Dermis microvascular lymphatic vessel endothelial cell (primary cell): ENCODE results near the gene TP53I3. TPM values are rescaled to one million over a fixed set of nuclear protein-coding genes. Genes with fewer than 3 reads are reported as not detected.
"Not testable (repeated sequence)": the region's sequence is repeated elsewhere in the genome, so short reads cannot be mapped to it uniquely, and the experiment has no call there.

Source experiments
- DNase-seq, 2 donors: peaks; one replicate each; pipeline versions ENCODE4 v3.0.0 to v3.0.0-alpha.2; 2010; ENCODE audit warnings: low read depth in 2 of 2
- total RNA-seq: library from RNA; depleted of rRNA; stranded (reverse); fragments of >200 nt; gene quantifications from 2 replicates; pipeline ENCODE4 v1.2.1, GENCODE V29; 2014

The TP53I3 gene
- total RNA-seq, 1 donor from 2014 or later, result 55.3 TPM

DNA sequence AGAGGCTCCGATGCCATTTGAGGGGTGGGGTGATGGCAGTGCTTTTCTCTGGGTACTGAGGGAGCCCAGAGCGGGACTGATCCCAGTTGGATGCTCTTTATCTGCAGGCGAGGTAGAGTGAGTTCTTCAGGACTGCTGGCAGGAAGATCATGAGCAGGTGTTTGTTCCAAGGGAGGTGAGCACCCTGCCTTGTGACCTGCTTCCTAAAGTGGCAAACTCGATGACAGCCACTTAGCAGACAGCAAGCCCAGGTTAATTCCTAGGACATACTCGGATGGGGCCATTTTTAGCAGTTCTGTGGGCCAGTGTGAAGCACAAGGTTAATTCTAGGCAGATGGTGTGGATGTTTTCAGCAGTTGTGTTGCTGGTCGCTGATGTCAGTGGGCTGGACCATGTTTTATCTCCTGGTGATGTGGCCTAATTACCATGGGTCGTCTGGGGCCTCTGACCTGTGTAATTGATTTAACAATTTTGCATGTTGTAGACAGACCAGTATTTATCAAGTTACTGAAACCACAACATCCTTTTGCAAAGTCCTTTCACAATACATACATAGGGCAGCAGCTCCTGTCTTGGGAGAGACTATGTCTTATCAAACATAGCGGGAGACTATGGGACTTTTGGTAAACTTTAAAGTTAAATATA lies 30.1 kb downstream of the TP53I3 start:
- no peak for DNase-seq

DNA sequence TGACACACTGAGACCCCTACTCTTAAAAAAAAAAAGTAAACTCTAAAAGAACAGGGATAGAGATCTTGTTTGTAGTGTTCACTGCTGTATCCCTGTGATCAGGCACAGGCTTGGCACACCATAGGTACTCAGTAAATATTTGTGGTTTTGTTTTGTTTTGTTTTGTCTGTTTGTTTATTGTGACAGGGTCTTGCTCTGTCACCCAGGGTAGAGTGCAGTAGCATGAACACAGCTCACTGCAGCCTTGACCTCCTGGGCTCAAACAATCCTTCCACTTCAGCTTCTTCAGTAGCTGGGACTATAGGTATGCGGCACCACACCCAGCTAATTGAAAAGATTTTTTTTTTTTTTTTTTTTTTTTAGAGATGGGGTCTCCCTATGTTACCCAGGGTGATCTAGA lies 31.7 kb downstream of the TP53I3 start:
- DNase-seq, result no peak

DNA sequence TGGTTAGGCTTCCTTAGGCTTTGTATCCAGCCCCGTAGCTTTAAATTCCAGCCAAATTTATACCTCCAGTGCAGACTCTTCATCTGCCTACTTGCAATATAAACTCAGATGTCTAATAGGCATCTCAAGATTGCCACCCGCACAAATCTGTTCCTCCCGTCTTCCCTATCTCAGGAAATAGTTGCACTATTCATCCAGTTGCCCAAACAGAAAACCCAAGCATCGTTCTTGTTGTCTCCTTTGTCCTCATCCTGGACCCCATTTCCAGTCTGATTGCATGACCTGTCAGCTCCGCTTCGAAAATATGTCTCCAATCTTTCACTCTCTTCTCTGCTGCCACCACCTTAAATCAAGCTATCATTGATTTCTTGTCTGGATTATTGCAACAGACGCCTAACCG lies 32.8 kb downstream of the TP53I3 start:
- DNase-seq, result no peak

DNA sequence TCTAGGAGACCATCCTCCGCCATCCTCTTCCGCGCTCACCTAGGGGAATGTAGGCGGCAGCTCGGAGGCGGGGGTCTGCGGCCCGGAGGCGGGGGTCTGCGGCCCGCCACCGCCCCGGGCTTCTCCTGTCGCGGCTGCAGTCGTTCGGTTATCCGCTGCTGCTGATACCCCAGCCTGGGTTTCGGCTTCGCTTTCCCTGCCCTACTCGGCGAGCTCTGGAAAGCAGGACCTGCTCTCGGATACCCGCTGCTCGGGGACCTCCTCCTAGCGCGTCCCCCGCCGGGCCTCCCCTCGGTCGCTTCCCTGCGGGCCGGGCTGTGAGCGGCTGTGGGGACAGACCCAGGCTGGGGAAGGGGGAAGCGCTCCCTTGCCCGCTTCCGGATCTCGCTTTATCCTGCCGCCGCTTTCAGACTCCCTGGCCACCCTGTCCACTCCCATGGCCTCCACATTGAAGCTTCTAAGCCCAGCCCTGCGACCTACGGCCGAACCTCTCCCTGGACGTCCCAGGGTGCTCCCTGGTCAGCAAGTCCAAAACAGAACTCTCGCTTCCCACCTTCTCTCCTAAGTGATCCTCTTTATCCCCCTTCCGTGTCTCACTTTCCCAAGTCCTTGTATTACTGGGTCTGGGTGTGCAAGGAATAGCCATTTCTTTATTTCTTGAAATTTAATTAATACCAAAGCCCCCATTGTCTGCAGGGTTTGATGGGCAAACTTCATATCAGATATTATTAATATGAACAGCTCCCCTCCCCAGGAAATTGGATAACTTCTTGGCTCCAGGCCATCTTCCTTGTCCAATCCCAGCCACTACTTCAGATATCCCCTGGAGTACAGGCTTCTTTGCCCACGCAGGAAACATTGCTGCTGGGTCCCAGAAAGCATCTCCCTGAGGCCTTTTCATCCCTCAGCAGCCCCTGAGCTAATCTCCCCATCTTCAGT lies 34.3 kb downstream of the TP53I3 start:
- DNase-seq, result peak in 1 of 2 donors; percentile 12

DNA sequence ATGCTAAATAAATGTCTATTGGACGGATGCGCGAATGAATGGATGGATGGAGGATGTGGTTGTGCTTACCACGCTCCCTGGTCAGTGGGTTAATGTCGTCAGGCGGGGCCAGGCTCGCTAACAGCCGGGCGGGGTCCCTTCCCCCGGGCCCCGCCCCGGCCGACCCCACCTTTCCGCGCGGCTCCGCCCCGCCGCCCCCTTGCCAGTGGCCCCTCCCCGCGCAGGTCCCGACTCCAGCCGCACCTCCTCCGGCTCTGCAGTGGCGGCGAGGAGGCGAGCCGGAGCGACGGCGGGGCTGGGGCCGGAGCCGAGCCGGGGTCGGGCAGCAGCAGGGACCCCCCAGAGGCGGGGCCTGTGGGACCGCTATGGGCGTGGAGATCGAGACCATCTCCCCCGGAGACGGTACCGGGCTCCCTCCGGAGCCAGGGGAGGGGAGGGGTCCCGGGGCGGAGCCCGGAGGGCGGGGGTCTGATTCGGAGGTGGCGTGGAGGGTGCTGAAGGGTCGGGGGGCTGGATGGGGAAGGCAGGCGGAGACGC lies 35.1 kb downstream of the TP53I3 start, which contains the start of gene FKBP1B:
Gene FKBP1B, plus strand, starts transcription at position 257 of the 537 bp plus-strand sequence. Its CDS starts 109 bp downstream, at position 366.
- DNase-seq, result peak in 1 of 2 donors; percentile 67

DNA sequence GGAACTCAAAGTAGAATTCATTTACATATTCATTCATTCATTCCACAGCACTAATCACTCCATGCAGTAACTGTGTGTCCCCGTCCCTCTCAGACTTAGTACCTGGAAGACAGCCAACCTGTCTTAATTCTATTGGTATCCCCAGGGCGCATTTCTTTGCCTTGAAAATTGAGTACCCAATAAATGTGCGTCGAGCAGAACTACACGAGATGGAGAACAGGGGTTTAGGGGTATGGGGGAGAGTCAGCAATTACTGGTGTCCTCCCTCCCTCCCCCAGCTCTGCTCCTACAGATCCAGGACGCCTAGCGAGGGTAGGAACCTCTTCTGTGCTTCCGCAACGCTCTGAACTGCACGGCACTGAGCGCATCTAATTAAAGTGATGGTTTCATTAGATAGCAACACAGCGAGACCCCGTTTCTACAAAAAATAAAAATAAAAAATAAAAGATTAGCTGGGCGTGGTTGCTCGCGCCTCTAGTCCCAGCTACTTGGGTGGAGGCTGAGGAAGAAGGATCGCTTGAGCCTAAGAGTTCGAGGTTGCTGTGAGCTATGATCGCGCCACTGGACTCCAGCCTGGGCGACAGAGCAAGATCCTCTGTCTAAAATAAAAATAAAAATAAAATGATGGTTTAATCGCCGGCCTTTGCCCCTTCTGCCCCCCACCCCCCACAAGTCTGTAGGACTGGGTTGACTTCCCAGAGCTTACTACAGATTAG lies 35.7 kb downstream of the TP53I3 start:
- DNase-seq, result no peak

DNA sequence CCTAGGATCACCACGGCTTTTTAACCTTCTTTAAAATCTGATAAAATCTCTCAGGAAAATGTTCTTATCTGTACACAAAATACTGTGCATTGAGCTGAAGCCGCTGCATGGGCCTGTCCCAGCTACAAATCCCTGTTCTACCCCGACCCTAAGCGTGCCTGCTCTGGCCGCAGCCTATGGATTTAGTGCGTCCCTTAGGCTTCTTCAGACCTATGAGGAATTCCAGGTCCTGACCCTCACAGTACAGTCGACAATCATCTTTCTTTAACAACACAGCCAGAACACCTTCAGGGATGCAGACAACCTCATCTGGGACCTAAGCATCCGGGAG lies 37.0 kb downstream of the TP53I3 start:
- no peak for DNase-seq

DNA sequence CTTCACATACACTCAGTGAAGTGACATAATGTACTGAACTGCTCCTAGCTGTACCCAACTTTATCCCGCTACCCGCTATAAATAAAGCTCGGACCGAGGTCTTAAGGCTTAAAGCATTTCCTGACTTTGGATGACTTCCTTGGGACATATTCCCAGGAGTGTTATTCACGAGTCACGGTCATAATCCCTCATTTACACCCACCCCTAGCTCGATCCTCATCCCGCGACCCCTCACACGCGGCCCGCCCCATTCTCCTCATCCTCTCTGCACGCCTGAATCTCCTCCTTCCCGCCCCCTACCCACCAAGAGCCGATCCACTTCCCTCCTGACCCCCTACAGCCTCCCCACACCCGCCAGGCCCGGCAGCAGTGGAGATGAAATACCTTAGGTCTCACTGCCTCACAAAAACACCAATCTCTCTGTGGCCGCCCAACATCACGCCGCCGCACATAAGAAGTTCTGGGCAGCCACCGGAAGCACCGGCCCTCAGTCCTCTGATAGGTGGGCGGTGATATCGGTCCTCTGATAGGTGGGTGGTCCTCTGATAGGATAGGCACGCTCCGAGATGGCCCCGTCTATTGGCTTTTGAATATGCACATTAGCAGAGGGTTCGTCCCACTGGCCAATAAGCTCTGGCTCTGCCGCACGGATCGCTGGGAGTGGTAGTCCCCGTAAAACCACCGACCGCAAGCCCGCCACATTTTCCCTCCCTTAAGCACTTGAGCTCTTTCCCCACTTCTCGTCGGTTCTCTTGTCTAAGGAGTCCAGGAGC lies 37.5 kb downstream of the TP53I3 start, which contains the start of gene WDCP:
Gene WDCP, minus strand, starts transcription at position 462 of the 773 bp plus-strand sequence. CDS start 7,897 bp downstream, outside the sequence.
- DNase-seq, result peak; percentile 95 to 100

DNA sequence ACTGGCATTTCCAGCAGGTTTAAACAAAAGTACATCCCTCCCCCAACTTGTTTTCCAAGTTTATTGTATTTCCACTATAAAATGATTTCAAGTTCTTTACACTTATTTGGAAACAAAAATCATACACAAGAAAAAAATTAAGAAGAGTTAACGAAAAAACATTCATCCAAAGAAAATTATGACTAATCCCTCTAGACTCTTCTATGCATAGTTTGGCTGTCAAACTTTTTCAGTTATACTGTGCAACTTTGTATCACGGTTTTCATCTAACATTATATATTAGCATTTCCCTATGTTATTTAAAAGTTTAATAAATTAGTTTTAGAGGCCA lies 38.1 kb downstream of the TP53I3 start:
- DNase-seq, result no peak

DNA sequence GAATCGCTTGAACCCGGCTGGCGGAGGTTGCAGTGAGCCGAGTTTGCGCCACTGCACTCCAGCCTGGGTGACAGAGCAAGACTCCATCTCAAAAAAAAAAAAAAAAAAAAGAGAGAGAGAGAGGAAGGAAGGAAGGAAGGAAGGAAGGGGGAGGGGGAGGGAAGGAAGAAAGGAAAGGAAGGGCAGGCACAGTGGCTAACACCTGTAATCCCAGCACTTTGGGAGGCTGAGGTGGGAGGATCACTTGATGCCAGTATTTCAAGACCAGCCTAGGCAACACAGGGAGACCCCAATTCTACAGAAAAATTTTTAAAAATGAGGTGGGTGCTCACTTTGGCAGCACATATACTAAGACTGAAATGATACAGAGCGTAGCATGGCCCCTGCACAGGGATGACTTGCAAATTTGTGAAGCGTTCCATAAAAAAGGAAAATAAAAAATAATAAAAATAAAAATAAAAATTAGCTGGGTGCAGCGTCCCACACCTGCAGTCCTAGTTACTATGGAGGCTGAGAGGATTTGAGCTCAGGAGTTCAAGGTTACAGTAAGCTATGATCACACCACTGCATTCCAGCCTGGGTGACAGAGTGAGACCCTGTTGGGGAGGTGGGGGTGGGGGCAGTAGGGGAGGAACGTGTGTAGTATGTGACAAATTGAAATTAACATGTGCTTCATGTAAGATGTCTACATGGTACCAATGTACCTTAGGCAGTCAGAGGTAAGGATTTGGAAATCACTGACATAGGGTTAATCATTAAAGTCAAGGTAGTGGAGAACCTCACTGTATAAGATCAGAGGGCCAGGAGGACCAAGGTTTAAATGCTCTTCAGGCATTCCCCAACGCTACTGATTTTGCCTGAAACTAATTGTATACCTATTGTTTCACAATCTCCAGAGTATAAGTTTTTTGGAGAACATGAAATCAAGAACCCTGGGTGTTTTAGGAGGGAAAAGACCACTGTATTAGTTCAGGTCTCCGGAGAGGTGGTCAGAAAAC lies 38.8 kb downstream of the TP53I3 start:
- DNase-seq, result no peak

DNA sequence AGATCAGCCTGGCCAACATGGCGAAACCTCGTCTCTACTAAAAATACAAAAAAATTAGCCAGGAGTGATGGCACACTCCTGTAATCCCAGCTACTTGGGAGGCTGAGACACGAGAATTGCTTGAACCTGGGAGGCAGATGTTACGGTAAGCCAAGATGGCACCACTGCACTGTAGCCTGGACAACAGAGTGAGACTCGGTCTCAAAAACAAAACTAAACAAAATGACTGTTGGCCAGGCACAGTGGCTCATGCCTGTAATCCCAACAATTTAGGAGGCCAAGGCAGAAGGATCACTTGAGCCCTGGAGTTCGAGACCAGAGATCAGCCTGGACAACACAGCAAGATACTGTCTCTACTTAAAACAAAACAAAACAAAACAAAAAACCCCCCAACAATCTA lies 41.5 kb downstream of the TP53I3 start:
- DNase-seq, result not testable (repeated sequence)

DNA sequence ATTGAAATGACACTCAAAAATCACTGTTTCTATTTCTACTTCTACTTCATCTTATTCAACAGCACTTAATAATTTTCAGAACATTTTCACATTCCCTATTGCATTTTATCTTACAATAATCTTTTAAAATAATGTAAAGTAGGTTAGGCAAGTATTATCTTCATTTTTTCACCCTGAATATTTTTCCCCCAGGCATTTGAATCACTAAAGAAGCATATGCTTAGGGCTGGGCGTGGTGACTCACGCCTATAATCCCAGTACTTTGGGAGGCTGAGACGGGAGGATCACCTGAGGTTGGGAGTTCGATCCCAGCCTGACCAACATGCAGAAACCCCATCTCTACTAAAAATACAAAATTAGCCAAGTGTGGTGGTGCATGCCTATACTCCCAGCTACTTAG lies 44.1 kb downstream of the TP53I3 start:
- DNase-seq, result no peak

DNA sequence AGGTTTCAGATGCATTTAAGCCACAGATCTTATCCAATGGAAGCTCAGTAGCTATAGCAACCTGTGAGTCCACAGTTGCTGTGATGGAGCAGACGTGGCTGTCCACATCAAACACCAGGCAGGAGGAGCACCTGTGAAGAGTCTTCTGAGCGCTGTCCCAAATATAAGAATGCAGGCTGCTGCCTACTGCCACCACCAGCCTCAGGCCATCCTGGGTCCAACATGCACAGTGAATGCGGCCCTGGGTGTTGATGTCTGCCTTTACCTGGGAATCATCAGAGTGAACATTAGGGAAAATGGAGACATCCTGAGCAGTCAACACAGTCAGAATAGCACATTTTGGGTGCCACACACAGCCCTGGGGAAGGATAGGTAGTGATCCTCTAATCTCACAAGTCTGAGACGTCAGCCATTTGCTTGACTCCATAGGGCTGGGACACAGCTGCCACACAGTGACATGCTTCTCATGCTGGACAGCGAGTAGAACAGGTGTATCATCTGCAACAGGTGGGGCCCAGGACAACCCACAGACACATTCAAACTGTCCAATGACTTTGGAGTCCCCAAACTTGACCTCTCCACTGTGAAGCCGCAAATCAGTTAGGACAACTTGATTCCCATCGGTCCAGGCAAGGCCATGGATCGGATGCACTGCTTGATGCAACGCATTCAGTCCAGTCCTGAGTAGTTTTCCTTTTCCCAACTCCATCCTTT lies 45.7 kb downstream of the TP53I3 start:
- no peak for DNase-seq

Other genes starting within 250 kb of the TP53I3 start
- 9.2 and 10.5 TPM in 2 replicates for gene ATAD2B, start 157.7 kb downstream of the TP53I3 start, total RNA-seq
- 8.3 and 8.5 TPM in 2 replicates for gene UBXN2A, start 144.4 kb downstream of the TP53I3 start, total RNA-seq
- gene MFSD2B, start 74.7 kb downstream of the TP53I3 start, total RNA-seq, result under 0.01 and 0.26 TPM in 2 replicates
- 8.2 and 8.7 TPM in 2 replicates for gene WDCP, start 37.4 kb downstream of the TP53I3 start, total RNA-seq
- gene FKBP1B, start 35.1 kb downstream of the TP53I3 start, total RNA-seq, result 7.7 and 8.0 TPM in 2 replicates
- gene SF3B6, start 8.5 kb downstream of the TP53I3 start, total RNA-seq, result 106 and 139 TPM in 2 replicates
- 0.26 and 0.51 TPM in 2 replicates for gene PFN4, start 38.5 kb upstream of the TP53I3 start, total RNA-seq
- gene FAM228B, start 38.6 kb upstream of the TP53I3 start, total RNA-seq, result 3.0 and 3.8 TPM in 2 replicates
- gene FAM228A, start 90.2 kb upstream of the TP53I3 start, total RNA-seq, result 0.13 TPM in 2 replicates